Stimulated activated CD8-positive, alpha-beta memory T cell treated with anti-CD3 and anti-CD28 coated beads, Interleukin-15, amount 100 ng/mL, for 1 hour (primary cell): ENCODE measurements around the gene UBE2I.

ENCODE experiments used
- DNase-seq: peaks from one replicate; pipeline ENCODE4 v3.0.0-alpha.2; 2020; ENCODE audit warnings: low read depth

Gene UBE2I

GRCh38 chr16:1330931-1331711, 21.7 kb downstream of the UBE2I start:
- no peak for DNase-seq

GRCh38 chr16:1331712-1332617, 22.5 kb downstream of the UBE2I start:
- no peak for DNase-seq

- no peak for DNase-seq
Measured at GRCh38 chr16:1332618-1333148, 23.2 kb downstream of the UBE2I start.

- no peak for DNase-seq
Measured at GRCh38 chr16:1333149-1333812, 23.8 kb downstream of the UBE2I start, which contains the start of gene BAIAP3. BAIAP3 (plus strand) TSS chr16:1333645; CDS start chr16:1338550, 4,905 bp downstream.

GRCh38 chr16:1333854-1334700, 24.6 kb downstream of the UBE2I start:
- no peak for DNase-seq

GRCh38 chr16:1334739-1335138, 25.3 kb downstream of the UBE2I start:
- no peak for DNase-seq

- no peak for DNase-seq
Measured at GRCh38 chr16:1335211-1335971, 26.0 kb downstream of the UBE2I start.

GRCh38 chr16:1335996-1336395, 26.6 kb downstream of the UBE2I start:
- DNase-seq, result no peak

- DNase-seq, result no peak
Measured at GRCh38 chr16:1336619-1337018, 27.2 kb downstream of the UBE2I start.

- DNase-seq, result no peak
Measured at GRCh38 chr16:1337486-1337885, 28.1 kb downstream of the UBE2I start.

- no peak for DNase-seq
Measured at GRCh38 chr16:1338119-1338730, 28.8 kb downstream of the UBE2I start.

- no peak for DNase-seq
Measured at GRCh38 chr16:1338855-1339675, 29.6 kb downstream of the UBE2I start.

- DNase-seq, result no peak
Measured at GRCh38 chr16:1340730-1341494, 31.5 kb downstream of the UBE2I start.

- no peak for DNase-seq
Measured at GRCh38 chr16:1341495-1342420, 32.3 kb downstream of the UBE2I start.

- peak; percentile 88 for DNase-seq
Measured at GRCh38 chr16:1342526-1343427, 33.3 kb downstream of the UBE2I start.
